Smooth muscle cell (in vitro differentiated cells): ENCODE data around the gene CDX1. TPM values are rescaled to one million over a fixed set of nuclear protein-coding genes. Genes with fewer than 3 reads are reported as not detected.

Source experiments
- DNase-seq: peaks from one replicate; lab custom pipeline; 2025; ENCODE audit not compliant: unreplicated experiment; lab: John Stamatoyannopoulos, UW
- H2AFZ ChIP-seq: fragments of 200-600 bp; sonication (generic); 2 replicates; pipeline ENCODE4 v1.6.0; 2016; ENCODE audit warnings: antibody characterized with exemption, low read depth, mild to moderate bottlenecking
- H3F3A ChIP-seq: fragments of 200-600 bp; sonication (generic); 2 replicates; pipeline ENCODE4 v1.6.0; 2017; ENCODE audit warnings: antibody characterized with exemption, low read depth
- H3K27ac ChIP-seq: fragments of 200-600 bp; sonication (generic); 2 replicates; pipeline ENCODE4 v1.5.1; 2016; ENCODE audit warnings: low read depth, mild to moderate bottlenecking
- H3K27me3 ChIP-seq: fragments of 200-600 bp; sonication (generic); 2 replicates; pipeline ENCODE4 v1.6.1; 2016; ENCODE audit warnings: low read depth, mild to moderate bottlenecking
- H3K36me3 ChIP-seq: fragments of 200-600 bp; sonication (generic); 2 replicates; pipeline ENCODE4 v1.5.1; 2016; ENCODE audit warnings: low read depth
- H3K4me1 ChIP-seq: fragments of 200-600 bp; sonication (generic); 2 replicates; pipeline ENCODE4 v1.5.1; 2016; ENCODE audit warnings: low read depth
- H3K4me2 ChIP-seq: fragments of 200-600 bp; sonication (generic); 2 replicates; pipeline ENCODE4 v1.6.0; 2016; ENCODE audit warnings: mild to moderate bottlenecking
- H3K4me3 ChIP-seq: fragments of 200-600 bp; sonication (generic); 2 replicates; pipeline ENCODE4 v1.5.1; 2016; ENCODE audit warnings: mild to moderate bottlenecking
- H3K79me2 ChIP-seq: fragments of 200-600 bp; sonication (generic); 2 replicates; pipeline ENCODE4 v1.6.0; 2016; ENCODE audit warnings: low read depth, mild to moderate bottlenecking
- H3K9ac ChIP-seq: fragments of 200-600 bp; sonication (generic); 2 replicates; pipeline ENCODE4 v1.6.0; 2016; ENCODE audit warnings: low read depth
- H3K9me3 ChIP-seq: fragments of 200-600 bp; sonication (generic); replicated peaks from 2 replicates; pipeline ENCODE4 v1.5.1; 2016; ENCODE audit warnings: low read depth
- H4K20me1 ChIP-seq: fragments of 200-600 bp; sonication (generic); 2 replicates; pipeline ENCODE4 v1.6.0; 2016; ENCODE audit warnings: low read depth
- WGBS: methylation state at CpG from one replicate; pipeline ENCODE4 v1.1.7; 2016; ENCODE audit warnings: low lambda C conversion rate; 5-methylcytosine and 5-hydroxymethylcytosine counted together
- polyA plus RNA-seq: library from polyadenylated mRNA; unstranded; fragments of >200 nt; fragmentation: Nextera tagmentation; extraction: Ambion mirVana; gene quantifications from 2 replicates; pipeline ENCODE4 v1.2.1, GENCODE V29; 2016
- total RNA-seq: library from RNA; depleted of rRNA; stranded (reverse); fragments of >200 nt; gene quantifications from 2 replicates; pipeline ENCODE4 v1.2.3, GENCODE V29; 2014
- TF ChIP-seq, protein P1 (sequence below): fragments of 200-600 bp; sonication (generic); IDR thresholded peaks from 2 replicates; pipeline ENCODE4 v1.5.1; 2017; ENCODE audit warnings: borderline replicate concordance, mild to moderate bottlenecking, antibody characterized with exemption; ENCODE audit not compliant: insufficient read depth, poor library complexity, severe bottlenecking

Gene CDX1
- total and polyA plus RNA-seq, 2 experiments from 2014 or later: 1.4 to 5.0 TPM

DNA sequence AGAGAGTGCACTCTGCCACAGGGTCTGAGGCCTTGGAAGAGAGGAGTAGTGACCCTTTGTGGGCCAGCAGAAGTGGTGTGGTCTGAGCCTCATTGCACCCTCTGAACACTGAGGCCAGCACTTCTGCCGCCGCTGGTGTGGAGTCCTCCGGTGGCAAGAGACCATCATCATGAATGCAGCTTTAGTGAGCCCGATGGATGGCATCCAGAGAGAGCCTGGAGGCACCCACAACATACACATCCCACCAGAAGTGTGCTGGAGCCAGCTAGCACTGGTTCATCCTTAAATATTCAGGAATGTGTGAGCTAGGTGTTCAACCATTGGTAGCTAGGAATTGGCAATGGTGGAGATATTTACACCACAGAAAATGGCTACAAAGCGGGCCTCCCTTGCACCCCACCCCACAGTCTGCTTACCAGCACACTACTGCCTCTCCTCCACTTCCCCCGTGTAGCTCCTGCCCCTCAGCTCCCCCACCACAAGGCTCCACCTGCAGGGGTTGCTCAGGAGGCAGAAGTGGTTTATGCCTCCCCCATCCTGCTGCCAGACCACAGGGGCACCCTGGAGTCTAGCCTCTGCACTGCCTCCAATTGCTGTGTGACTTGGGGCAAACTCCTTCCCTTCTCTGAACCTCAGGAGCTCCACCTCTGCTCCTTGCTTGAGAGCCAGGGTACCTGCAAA, 39.7 kb downstream of the CDX1 start:
- WGBS: 89% methylated on average over 6 of the region's 6 CpGs

DNA sequence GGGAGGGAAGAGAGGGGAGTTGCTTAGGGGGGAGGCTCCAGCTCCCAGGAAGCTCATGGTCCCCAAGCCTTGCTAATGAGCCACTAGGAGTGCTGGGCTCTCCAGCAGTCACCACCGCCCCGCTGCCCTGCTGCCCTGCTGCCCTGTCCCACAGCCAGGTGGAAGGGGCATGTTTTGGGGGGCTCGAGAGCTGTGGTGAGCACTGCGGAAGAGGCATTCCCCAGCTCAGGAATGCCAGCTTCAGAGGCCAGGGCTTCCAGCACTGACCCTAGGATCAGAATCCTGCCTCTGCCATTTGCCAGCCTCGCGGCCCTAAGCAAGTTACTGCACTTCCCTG, 40.2 kb downstream of the CDX1 start:
- Histone ChIP-seq H3K9me3 (no peaks in the 10 kb centered on the region), H3K36me3 (no peaks in the 10 kb centered on the region), H3K4me1 (peaks cover 8% of the 10 kb centered on the region), H2AFZ (no peak overlapping the region), H3K27me3 (no peaks in the 10 kb centered on the region), H3K4me3 (no peak overlapping the region), H3F3A (peaks cover 3% of the 10 kb centered on the region), H3K9ac (no peak overlapping the region), H4K20me1 (no peaks in the 10 kb centered on the region), H3K79me2 (no peaks in the 10 kb centered on the region), H3K4me2 (no peak overlapping the region), H3K27ac (no peak overlapping the region)
- TF ChIP-seq, protein P1, sequence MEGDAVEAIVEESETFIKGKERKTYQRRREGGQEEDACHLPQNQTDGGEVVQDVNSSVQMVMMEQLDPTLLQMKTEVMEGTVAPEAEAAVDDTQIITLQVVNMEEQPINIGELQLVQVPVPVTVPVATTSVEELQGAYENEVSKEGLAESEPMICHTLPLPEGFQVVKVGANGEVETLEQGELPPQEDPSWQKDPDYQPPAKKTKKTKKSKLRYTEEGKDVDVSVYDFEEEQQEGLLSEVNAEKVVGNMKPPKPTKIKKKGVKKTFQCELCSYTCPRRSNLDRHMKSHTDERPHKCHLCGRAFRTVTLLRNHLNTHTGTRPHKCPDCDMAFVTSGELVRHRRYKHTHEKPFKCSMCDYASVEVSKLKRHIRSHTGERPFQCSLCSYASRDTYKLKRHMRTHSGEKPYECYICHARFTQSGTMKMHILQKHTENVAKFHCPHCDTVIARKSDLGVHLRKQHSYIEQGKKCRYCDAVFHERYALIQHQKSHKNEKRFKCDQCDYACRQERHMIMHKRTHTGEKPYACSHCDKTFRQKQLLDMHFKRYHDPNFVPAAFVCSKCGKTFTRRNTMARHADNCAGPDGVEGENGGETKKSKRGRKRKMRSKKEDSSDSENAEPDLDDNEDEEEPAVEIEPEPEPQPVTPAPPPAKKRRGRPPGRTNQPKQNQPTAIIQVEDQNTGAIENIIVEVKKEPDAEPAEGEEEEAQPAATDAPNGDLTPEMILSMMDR: no peak
- WGBS: 95% methylated on average over 6 of the region's 6 CpGs
- no peak for DNase-seq

More for the DNA sequence above, 39.7 kb downstream of the CDX1 start:
- TF ChIP-seq, protein P1: no peak
- Histone ChIP-seq H3F3A (peaks cover 3% of the 10 kb centered on the region), H3K9me3 (no peaks in the 10 kb centered on the region), H4K20me1 (no peaks in the 10 kb centered on the region), H3K4me1 (peaks cover 8% of the 10 kb centered on the region), H3K27ac (no peak overlapping the region), H2AFZ (no peak overlapping the region), H3K79me2 (no peaks in the 10 kb centered on the region), H3K4me3 (no peak overlapping the region), H3K9ac (no peak overlapping the region), H3K4me2 (no peak overlapping the region), H3K36me3 (no peaks in the 10 kb centered on the region), H3K27me3 (no peaks in the 10 kb centered on the region)
- no peak for DNase-seq

DNA sequence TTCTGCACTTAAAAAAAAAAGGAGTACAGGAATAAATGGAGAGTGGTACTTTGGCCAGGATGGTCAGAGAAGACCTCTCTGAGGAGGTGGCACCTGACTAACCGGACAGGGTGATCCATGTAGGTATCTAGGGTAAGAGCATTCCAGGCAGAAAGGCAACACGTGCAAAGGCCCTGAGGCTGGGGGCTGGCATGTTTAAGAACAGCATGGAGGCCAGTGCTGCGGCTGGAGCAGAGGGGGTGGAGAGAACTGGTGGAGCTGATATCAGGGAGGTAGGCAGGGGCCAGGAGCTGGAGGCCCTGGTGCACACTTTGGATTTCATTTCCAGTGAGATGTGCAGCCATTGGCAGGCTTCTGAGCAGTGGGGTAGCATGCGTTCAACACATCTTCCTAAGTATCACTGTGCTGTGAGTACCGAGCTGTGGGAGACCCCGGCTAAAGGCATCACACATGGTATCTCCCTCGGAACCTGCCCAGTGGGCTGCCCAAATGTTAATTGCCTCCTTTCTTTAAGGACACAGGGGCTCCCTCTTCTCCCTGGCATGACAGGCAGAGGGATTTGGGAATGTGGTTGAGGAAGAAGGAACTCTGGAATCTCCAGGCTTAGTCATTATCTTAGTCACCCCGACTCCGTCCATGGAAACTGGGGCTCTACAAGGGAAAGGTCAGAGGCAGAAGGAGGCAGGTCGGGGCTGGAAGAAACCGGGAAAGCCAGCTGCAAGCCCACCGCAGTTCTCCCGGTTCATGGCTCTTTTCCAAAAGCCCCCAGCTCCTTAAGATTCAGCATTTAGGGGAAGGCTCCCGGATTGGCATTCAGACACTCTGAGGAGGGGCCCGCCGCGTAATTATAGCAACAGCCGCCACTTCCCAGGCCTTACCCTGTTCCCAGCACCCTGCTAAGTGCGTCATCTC, 41.9 kb downstream of the CDX1 start:
- Histone ChIP-seq H3K36me3 (no peaks in the 10 kb centered on the region), H3K4me3 (no peak overlapping the region), H3K27me3 (no peaks in the 10 kb centered on the region), H3K9ac (peak overlapping the region; percentile 41), H2AFZ (no peak overlapping the region), H3K4me1 (peaks cover 8% of the 10 kb centered on the region), H3K79me2 (no peaks in the 10 kb centered on the region), H3K27ac (peak overlapping the region; percentile 86), H3F3A (peaks cover 3% of the 10 kb centered on the region), H3K9me3 (no peaks in the 10 kb centered on the region), H3K4me2 (peak overlapping the region; percentile 34), H4K20me1 (no peaks in the 10 kb centered on the region)
- 61% methylated on average over 19 of the region's 19 CpGs for WGBS
- DNase-seq: no peak
- TF ChIP-seq, protein P1: no peak
